Effector CD8-positive, alpha-beta T cell (primary cell): Measurements from ENCODE around the gene STKLD1.

Experiments used
- DNase-seq: peaks from one replicate; lab custom pipeline; 2025; lab: John Stamatoyannopoulos, UW

STKLD1 gene

DNA sequence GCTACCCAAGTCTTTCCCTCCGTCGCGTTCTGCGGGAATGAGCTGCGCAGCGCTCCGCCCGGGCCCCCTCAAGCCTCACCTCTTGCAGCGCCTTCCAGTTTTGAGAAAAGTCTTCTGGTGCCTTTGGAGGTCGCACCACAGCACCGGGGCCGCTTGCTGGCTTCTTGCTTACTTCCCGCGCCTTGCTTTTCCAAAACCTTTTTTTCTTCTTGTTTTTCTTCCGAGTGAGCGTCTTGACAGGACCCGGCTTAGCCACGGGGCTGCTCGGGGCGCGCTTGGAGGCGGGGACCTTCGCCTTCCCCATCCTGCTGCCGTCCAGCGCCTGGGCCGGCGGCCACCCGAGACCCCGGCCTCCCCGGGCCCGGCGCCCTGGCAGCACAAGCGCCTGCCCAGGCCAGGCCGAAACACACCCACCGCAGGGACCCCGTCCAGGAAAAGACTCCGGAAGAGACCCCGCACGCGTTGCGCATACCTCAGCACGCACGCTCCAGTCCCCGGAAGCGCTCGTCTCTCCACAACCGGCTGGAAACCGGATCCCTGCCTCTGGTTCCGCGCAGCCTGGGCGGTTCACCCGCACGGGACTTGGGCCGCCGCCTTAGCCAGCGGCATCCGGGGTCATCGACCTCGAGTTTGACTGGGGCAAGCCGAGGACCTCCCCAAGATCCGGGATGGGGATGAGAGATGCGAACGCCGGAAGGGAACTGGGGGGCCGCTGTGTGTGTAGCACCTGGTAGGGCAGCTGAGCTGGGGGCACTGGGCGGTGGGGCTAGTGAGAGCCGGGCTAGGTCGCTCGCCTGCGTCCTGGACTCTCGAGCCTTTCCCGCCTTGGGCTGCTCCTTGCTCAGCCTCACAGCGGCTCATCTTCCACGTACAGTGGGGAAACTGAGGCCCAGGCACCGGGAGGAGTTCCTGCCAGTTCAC lies 41.6 kb downstream of the STKLD1 start, which contains the start of gene REXO4:
Gene REXO4, minus strand, starts transcription at position 470 of the 921 bp plus-strand sequence. Its CDS starts 166 bp downstream, at position 304.
- DNase-seq: peak; percentile 67

DNA sequence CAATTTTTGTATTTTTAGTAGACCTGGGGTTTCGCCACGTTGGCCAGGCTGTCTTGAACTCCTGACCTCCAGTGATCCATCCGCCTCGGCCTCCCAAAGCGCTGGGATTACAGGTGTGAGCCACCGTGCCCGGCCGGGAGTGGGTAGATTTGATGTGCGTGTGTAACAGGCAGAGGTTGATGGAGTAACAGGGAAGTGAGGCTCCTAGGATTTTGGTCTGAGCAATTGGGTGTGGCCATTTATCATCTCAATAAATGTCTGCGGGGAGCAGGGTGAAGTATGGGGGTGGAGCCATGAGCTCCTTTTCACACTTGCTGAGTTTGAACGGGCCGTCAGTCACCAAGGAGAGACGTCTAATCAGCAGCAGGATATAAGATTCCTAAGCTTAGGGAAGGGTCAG lies 42.8 kb downstream of the STKLD1 start:
- DNase-seq: no peak

DNA sequence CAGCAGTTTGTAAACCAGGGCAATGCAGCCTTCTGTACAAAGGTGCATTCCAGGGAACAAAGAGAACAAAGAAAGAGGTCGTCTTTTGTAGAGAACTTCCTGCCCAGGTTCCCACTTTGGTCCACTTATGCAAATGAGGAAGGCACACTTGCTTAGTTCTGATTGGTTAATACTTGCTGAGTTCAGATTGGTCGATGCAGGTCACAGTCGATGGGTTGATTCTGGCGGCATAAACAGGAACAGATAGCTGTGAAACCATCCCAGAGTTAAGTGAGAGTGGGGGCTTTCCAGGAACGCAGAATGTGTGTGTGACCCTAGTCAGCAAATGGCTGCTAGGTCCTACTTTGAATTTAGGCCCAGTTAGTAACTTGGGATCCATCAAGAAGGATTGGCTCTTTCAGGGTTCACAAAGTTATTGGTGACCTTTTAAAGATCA lies 44.2 kb downstream of the STKLD1 start:
- DNase-seq: no peak

DNA sequence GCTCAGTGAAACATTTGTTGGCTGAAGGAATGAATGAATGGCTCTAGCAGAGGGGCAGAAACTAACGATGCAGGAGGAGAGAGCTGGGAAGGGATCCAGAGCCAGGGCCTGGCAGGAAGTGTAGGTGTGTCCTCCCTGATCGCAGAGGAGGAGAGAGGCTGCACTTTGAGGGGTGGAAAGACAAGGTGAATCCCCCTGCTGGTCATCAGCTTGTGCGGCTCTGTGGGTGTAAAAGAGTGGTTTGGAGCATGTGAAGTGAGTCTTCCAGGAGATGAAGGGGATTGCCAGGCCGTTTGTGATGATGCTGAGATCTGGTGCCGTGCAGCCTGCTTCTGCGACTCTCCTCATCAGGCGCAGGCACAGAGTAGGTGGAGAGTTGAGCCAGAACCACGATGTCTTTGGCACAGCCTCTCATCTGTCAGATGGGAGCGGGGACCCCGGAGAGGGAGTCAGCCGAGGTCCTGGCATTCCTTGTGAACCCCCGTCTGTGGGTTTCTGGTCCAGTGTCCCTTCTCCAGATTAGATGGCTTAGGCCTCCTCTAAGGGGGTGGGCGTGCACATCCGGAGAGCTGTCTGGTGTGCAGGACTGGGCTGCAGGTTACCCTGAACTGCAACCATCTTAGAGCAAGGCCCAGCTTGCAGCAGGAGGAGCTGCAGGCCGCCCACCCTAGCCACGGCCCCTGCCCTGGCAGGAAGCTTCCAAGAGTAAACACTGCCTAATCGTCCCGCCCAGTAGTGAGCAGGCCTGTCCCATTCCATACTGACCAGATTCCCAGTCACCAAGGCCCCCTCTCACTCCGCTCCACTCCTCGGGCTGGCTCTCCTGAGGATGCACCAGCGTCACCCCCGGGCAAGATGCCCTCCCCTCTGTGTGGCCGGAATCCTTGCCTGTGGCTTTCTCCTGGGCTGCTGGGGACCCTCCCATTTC lies 45.7 kb downstream of the STKLD1 start, which contains the start of gene ADAMTS13:
Gene ADAMTS13, plus strand, starts transcription at position 753 of the 928 bp plus-strand sequence. Its CDS starts 77 bp downstream, at position 830.
- no peak for DNase-seq

DNA sequence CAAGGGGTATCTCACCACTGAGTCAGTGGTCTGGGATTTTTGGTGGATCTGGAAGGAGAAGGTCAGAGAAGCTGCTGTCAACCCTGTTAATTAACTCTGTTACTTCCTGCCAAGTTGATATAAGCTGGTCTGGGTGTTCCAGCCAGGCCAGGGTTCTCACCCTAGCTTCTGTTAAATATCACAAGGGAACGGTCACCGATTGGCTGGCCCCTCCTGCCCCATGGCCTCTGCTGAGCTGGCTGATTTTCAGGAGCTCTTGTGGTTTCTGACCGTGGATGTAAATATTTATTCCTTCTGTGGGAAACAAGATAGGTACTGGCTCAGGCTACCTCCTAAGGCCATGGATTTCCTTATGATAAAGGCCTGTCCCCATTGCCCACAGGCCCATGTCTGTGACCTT lies 47.0 kb downstream of the STKLD1 start:
- no peak for DNase-seq

DNA sequence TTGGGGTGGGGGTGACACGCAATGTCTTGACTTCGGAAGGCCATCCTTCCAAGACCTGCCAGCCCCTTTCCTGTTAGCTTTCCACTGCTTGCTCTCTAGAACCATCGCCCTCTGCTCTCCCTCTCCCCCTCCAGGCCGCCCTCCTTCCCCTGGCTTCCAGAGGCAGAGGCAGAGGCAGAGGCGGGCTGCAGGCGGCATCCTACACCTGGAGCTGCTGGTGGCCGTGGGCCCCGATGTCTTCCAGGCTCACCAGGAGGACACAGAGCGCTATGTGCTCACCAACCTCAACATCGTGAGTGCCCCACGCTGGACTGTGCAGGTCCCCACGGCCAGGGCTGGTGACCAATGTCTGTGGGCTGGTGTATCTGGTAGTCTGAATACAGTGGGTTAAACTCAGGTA lies 48.0 kb downstream of the STKLD1 start:
- no peak for DNase-seq

DNA sequence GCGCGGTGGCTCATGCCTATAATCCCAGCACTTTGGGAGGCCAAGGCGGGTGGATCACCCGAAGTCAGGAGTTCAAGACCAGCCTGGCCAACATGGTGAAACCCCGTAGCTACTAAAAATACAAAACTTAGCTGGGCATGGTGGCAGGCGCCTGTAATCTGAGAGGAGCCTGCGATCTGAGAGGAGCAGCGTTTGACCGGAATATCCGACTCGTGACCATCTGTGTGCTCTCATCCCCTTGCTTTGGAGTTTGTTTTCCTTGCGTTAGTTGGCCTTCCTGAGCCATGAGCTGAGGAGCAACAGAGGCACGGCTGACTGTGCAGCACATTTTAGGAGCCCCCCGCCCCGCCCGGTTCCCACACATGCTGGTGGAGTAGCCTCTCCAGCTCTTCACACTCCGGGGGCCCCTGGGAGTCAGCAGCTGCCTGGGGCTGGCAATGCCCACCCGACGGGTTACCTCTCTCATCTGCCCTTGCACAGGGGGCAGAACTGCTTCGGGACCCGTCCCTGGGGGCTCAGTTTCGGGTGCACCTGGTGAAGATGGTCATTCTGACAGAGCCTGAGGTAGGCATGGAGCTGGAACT lies 49.0 kb downstream of the STKLD1 start:
- DNase-seq: no peak

DNA sequence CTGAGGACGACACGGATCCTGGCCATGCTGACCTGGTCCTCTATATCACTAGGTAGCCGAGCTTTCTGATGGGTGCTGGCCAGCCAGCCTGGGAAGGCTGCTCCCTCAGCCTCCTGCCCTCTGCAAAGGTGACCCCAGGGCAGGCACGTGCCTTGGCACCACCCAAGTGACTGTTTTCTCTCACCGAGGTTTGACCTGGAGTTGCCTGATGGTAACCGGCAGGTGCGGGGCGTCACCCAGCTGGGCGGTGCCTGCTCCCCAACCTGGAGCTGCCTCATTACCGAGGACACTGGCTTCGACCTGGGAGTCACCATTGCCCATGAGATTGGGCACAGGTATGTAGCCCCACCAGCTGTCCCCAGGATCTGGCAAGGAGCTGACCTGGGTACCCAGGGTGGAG lies 49.8 kb downstream of the STKLD1 start:
- no peak for DNase-seq

DNA sequence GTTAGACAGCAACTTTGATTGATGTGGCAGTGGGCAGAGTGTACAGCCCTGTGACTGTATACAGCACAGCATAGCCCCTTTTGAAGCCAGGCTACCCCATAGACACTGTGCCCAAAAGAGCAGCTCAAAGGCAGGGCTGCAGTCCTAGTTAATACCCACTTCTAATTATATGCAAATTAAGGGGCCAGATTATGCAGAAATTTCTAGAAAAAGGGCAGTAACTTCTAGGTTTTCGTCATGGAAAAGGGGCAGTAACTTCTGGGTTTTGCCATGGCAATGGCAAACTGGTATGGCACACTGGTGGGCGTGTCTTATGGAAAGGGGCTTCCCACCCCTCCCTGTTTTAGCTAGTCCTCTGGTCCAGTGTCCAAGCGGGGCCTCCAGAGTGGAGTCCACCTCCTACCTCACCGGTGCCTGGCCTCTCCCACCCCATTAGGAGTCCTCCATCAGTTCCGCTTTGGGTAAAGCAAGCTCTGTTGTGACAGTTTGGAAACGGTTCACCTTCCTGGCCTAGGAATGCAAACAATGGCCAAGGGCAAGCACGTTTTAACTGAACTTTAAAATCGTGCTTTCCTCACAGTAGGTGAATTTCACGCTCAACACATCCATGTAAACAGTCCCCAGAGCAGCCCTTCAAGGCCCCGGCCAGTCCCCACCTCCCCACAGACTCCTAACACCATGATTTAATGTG lies 51.6 kb downstream of the STKLD1 start:
- no peak for DNase-seq

DNA sequence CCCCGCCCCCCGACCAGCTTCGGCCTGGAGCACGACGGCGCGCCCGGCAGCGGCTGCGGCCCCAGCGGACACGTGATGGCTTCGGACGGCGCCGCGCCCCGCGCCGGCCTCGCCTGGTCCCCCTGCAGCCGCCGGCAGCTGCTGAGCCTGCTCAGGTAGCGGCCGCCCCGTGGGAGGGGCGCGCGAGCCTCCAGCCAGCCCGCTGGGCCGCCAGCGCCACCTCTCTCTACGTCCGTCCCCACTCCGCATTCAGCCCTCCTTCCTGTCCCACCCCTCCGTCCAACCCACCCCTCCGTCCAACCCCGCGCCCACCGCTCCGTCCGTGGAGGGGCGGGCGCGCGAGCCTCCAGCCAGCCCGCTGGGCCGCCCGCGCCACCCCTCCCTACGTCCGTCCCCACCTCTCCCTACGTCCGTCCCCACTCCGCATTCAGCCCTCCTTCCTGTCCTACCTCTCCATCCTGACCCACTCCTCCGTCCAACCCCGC lies 52.5 kb downstream of the STKLD1 start:
- DNase-seq: no peak

DNA sequence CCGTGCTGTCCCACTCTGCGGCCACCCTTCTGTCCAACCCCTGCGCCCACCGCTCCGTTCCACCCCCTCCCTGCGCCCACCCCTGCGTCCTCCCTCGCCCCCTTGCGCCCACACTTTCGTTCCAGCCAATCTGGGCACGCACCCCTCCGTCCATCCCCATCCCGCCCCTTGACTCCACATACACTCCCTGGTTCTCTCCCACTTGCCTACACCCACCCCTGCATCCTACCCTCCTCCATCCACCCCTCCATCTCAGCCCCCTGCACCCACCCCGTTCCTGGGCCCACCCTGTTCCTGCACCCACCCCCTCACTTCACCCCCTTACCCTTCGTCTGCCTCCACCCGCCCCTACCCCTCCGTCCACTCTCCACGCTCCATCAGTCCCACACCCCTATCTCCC lies 53.0 kb downstream of the STKLD1 start:
- DNase-seq: no peak

DNA sequence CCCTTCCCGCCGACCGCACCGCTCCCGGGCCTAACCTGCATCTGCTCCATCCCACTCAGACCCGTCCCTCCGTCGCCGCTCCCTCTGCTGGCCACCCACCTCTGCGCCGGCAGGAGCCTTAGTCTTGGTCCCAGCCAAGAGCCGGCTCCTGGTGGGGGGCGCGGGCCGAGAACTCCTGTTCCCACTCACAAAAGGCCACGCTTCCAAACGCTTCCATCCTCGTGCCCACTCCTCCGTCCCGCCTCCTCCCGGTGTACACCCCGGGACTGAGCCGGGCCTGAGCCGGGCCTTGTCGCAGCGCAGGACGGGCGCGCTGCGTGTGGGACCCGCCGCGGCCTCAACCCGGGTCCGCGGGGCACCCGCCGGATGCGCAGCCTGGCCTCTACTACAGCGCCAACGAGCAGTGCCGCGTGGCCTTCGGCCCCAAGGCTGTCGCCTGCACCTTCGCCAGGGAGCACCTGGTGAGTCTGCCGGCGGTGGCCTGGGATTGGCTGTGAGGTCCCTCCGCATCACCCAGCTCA lies 53.5 kb downstream of the STKLD1 start:
- DNase-seq: no peak

DNA sequence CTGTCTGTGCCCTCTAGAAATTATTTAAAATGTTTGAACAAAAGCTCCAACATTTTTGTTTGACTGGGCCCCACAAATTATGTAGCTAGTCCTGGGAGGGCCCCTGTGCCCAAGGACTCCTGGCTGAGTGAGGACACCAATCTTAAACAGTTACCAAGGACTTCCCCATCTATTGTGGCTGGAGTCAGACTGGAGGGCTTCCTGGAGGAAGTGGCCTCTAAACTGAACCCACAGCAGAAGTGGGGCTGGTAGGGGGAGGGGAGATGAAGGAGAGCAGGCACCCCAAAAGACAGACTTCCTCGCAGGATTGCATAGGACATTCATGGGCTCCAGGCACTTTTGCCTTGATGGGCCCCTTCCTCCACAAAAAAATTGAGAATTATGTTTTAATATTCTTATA lies 54.1 kb downstream of the STKLD1 start:
- no peak for DNase-seq

DNA sequence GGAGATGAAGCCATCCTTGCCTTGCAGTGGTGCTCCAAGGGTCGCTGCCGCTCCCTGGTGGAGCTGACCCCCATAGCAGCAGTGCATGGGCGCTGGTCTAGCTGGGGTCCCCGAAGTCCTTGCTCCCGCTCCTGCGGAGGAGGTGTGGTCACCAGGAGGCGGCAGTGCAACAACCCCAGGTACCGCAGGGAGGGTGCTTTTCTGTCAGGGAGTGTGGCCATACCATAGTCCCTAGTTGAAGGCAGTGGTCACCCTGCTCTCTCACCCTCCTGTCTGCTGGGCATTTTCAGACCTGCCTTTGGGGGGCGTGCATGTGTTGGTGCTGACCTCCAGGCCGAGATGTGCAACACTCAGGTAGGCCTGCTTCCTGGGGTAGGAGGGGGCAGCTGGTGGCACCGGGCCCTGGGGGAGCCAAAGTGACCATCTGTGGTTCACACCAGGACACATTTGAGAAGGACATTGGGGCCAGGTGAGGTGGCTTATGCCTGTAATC lies 57.2 kb downstream of the STKLD1 start:
- DNase-seq: no peak

DNA sequence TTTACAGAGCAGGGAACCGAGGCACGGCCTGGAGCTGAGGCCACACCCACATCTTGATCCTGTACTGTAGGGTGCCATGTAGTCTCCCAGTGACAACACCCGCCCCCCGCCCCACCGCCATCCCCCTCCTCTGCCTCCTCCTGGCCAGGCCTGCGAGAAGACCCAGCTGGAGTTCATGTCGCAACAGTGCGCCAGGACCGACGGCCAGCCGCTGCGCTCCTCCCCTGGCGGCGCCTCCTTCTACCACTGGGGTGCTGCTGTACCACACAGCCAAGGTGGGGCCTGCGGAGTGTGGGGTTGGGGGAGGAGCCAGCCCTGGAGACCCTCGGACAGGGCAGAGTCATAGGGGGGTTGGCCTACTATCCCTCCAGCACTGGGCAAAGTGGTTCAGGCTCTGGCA lies 60.5 kb downstream of the STKLD1 start:
- DNase-seq: no peak

DNA sequence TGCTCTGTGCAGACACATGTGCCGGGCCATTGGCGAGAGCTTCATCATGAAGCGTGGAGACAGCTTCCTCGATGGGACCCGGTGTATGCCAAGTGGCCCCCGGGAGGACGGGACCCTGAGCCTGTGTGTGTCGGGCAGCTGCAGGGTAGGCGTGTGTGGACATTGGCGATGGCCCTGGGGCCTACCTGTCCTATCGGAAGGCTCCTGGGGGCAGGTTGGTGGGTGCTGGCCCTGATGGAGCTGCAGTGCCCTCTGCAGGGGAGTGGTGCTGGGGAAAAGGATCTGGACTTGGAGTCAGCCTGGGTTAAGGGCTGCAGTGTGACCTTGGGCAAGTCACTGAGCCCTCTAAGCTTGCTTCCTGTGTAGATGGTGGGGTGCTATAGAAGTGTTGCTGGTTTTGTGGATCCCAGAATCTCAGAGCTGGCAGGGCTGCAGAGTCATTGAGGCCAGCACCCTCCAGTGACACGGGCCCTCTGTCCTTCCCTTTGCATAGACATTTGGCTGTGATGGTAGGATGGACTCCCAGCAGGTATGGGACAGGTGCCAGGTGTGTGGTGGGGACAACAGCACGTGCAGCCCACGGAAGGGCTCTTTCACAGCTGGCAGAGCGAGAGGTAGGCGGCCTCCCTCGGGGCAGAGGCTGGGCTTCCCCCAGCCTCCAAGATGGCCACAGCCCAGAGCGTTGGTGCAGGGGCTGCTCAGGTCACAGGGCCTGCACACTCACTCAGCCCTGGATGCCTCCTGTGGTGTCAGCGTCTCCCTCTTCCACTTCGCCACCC lies 61.8 kb downstream of the STKLD1 start:
- no peak for DNase-seq

DNA sequence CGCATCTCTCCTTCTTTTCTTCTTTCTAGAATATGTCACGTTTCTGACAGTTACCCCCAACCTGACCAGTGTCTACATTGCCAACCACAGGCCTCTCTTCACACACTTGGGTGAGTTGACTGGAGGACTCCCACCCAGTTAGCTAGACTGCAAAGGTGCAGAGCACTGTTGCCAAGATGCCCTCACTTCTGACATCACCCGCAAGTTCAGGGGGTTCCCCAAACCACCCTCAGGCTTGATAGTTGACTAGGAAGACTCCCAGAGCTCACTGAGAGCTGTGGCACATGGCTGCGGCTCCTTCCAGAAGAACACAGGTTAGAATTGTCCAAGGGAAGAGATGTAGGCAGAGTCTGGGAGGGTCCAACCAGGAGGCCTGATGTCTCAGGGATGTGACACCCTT lies 63.2 kb downstream of the STKLD1 start:
- no peak for DNase-seq

DNA sequence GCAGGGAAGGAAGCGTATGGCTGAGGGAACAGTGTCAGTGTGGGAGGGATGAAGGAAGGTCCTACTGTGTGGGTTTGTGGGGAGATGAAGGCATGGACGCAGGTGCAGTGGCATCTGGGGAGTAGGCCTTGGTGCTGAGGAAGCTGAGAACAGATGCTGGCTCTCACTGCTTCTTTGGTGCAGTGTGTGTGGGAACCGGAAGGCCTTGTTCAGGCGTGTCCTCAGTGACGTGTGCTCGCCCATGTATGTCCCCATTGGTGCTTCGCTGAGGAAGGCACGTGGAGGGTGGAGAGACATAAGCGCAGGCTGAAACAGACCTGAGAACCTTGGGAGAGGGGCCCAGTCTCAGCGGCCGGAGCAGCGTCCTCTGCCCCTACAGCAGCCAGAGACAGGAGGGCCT lies 64.7 kb downstream of the STKLD1 start:
- DNase-seq: no peak

DNA sequence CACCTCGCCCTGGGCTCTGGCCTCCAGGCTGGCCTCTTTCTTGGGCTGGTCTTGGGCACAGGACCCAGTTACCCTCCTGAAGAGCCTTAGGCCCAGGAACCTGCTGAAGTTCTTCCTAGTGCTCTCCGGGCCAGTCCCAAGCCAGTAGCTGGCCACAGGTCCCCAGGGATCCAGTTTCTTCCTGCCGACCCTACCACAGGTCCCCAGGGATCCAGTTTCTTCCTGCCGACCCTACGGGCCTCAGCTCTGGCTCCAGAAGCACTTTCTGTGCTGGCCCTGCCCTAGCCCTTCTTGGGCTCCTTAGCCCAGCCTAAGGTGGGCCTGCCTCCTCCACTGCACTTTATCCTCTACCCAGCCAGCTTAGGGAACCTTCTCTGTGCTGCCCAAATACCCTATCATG lies 65.4 kb downstream of the STKLD1 start:
- no peak for DNase-seq

DNA sequence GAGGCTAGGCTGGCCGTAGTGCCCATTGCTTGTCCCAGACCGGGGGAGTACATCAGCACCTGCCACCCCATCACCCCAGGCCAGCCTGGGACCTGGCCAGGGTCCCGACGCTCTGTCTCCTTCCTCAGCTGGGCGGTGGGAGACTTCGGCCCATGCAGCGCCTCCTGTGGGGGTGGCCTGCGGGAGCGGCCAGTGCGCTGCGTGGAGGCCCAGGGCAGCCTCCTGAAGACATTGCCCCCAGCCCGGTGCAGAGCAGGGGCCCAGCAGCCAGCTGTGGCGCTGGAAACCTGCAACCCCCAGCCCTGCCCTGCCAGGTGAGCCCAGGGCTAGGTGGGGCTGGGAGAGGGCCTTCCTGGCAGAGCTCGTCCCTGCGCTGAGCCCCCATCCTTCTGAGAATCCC lies 67.1 kb downstream of the STKLD1 start:
- DNase-seq: no peak
